ENCODE measurements around the gene RIT2. TPM values are rescaled to one million over a fixed set of nuclear protein-coding genes. Genes with fewer than 3 reads are reported as not detected.
A peak's percentile ranks its signal among the peaks of the same experiment; 100 is the strongest.
"Not testable (repeated sequence)": the region's sequence is repeated elsewhere in the genome, so short reads cannot be mapped to it uniquely, and the experiment has no call there.

The RIT2 gene
- total RNA-seq, 1 experiment from 2014 or later, result not detected

DNA sequence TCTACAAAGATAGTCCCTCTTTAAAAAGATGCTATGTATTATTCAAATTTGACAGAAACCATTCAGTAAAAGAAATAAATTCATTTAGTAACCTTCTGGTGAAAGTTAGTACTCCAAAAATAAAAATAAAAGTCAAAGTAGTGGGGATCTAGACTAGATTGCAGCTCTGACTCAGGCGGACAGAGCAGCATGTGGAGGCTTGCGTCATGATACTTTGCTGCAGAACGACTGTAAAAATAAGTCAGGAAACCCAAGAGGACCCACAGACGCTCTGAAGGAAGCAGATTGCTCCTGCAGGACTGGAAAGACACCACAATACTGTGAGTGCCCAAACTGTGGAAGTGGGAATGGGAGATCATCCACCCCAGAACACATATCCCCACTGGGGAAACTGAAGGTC lies 301.9 kb downstream of the RIT2 start:
- no peak overlapping the region for H3K4me3 ChIP-seq
- H3K4me1 ChIP-seq (replicated peaks), result no peaks in the 10 kb centered on the region
- H3K9me3 ChIP-seq (replicated peaks), result no peaks in the 10 kb centered on the region
- peaks cover 4% of the 10 kb centered on the region; the same call in 1 of the 2 replicates for H3K27me3 ChIP-seq (replicated peaks)
- no peak for DNase-seq (ENCODE audit: low read depth in 1 of 2, low spot score in 2 of 2)
- H3K36me3 ChIP-seq, result no peaks in the 10 kb centered on the region
- H3K27ac ChIP-seq, result no peak overlapping the region

DNA sequence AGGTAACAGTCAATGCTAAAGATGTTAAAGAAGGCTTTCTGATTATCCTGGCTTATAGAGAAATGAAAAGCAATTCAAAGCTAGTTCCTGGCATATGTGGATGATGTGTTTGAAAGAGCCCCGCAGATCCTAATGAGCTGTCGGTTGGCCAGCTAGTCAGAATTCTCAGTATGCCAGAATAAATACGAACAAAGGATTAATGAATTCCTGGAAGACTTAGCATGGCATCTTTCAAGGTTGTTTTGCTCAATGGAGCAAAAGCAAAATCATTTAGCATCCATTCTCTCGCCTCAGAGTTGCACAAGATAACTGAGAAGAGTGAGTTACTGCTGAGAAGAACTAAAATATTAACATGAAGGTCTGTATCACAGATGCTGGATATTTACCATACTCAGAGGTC lies 307.6 kb downstream of the RIT2 start:
- Histone ChIP-seq H3K27ac (no peak overlapping the region), H3K36me3 (no peaks in the 10 kb centered on the region), H3K4me1 (replicated peaks) (no peaks in the 10 kb centered on the region), H3K27me3 (replicated peaks) (peaks cover 4% of the 10 kb centered on the region), H3K9me3 (replicated peaks) (no peaks in the 10 kb centered on the region), H3K4me3 (no peak overlapping the region)
- DNase-seq (ENCODE audit: low read depth in 1 of 2, low spot score in 2 of 2), result no peak

DNA sequence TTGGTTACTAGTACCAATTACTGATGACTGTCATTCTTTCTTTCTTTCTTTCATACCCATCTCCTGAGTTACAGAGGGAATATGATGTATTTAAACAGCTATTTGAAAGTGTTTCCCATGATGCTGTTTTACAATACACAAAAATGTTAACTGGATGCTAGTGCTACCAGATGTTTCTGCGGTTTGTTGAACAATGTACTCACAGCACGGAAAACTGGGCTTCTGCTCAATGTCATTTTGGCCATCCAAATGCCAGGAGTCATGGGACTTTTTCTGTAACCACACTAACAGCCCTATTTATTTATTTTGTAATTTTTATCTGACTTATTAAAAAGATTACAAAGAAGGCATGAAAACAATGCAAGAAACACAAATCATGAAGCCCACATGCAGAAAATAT lies 313.8 kb downstream of the RIT2 start:
- Histone ChIP-seq H3K4me3 (no peak overlapping the region), H3K9me3 (replicated peaks) (no peaks in the 10 kb centered on the region), H3K27ac (peak overlapping the region; percentile 14), H3K27me3 (replicated peaks) (no peaks in the 10 kb centered on the region), H3K4me1 (replicated peaks) (no peaks in the 10 kb centered on the region), H3K36me3 (no peaks in the 10 kb centered on the region)
- DNase-seq (ENCODE audit: low read depth in 1 of 2, low spot score in 2 of 2), result peak in 1 of 2 experiments; percentile 28

DNA sequence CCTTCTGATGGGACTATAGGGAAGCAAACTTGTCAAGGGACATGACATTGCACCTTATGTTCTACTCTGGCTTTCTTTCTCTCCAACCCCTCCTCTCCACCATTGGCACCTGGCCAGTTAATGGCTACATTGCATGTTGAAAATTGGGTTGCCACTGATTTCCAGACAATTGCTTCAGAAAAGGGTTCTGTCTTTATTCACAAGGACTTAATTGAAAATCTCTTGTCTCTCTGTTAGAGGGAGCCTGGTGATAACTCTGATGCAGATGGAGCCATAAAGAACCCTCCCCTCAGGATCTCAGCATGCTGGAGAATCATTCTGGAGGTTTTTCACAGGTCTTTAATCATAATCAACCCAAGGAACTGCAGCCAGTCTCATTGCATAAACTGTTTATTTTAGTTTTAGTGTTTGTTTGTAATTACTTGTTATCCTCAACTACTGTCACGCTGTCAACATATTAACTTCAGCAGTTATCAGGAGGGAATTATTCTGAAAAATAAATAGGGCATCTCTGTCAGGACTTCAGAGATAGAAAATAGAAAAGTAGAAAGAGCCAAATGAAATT lies 316.8 kb downstream of the RIT2 start:
- H3K4me3 ChIP-seq, result no peak overlapping the region
- H3K36me3 ChIP-seq, result no peaks in the 10 kb centered on the region
- no peak for DNase-seq (ENCODE audit: low read depth in 1 of 2, low spot score in 2 of 2)
- no peaks in the 10 kb centered on the region for H3K27me3 ChIP-seq (replicated peaks)
- H3K4me1 ChIP-seq (replicated peaks), result no peaks in the 10 kb centered on the region
- no peaks in the 10 kb centered on the region for H3K9me3 ChIP-seq (replicated peaks)
- H3K27ac ChIP-seq, result no peak overlapping the region

DNA sequence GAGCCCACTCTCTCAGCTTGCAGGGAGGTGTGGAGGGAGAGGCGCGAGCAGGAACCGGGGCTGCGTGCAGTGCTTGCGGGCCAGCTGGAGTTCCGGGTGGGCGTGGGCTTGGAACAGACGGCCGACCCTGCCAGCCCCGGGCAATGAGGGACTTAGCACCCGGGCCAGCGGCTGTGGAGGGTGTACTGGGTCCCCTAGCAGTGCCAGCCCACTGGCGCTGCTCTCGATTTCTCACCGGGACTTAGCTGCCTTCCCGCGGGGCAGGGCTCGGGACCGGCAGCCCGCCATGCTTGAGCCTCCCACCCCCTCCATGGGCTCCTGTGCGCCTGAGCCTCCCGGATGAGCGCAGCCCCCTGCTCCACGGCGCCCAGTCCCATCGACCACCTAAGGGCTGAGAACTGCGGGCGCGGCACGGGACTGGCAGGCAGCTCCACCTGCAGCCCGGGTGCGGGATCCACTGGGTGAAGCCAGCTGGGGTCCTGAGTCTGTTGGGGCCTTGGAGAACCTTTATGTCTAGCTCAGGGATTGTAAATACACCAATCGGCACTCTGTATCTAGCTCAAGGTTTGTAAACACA lies 320.2 kb downstream of the RIT2 start:
- not testable (repeated sequence) for H3K27ac ChIP-seq; DNase-seq (ENCODE audit: low read depth in 1 of 2, low spot score in 2 of 2); H3K27me3 ChIP-seq (replicated peaks); H3K4me1 ChIP-seq (replicated peaks); H3K9me3 ChIP-seq (replicated peaks); H3K4me3 ChIP-seq; H3K36me3 ChIP-seq

DNA sequence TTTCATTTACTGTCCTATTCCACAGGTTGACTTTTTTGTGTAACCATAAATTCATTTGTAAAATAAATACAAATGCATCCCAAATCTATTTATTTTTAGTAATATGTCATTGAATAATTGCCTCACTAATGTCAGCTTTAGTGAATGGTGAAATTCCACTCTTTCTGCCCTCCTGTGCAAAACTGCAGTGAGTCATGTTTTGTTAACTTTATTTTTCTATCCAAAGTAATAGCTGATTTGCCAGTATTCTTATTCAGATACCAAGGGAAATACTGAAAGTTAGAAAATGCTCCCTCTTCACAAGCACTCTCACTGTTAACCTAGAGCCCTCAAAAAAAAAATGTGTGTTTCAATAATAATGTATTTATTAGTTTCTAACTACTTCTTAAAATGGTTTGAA lies 322.8 kb downstream of the RIT2 start:
- Histone ChIP-seq H3K27ac (no peak overlapping the region), H3K9me3 (replicated peaks) (no peaks in the 10 kb centered on the region), H3K4me1 (replicated peaks) (no peaks in the 10 kb centered on the region), H3K27me3 (replicated peaks) (no peaks in the 10 kb centered on the region), H3K4me3 (no peak overlapping the region), H3K36me3 (no peaks in the 10 kb centered on the region)
- no peak for DNase-seq (ENCODE audit: low read depth in 1 of 2, low spot score in 2 of 2)

DNA sequence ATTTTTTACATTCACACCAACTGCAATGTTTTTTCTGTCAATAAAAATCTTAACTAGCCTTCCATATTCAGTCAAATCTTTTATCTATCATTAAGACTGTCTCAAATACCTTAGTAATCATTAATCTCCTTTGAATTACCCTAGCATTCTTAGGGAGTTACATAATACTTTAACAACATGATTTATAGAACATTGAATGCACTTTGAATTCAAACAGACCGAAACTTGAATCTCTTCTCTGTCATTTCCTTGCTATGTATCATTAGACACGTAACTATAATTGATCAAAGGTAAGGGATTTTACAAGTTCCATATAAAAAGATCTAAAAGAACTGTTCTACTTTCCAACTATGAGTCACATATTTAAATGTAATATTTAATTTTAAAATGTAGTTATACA lies 330.9 kb downstream of the RIT2 start:
- no peak overlapping the region for H3K4me3 ChIP-seq

DNA sequence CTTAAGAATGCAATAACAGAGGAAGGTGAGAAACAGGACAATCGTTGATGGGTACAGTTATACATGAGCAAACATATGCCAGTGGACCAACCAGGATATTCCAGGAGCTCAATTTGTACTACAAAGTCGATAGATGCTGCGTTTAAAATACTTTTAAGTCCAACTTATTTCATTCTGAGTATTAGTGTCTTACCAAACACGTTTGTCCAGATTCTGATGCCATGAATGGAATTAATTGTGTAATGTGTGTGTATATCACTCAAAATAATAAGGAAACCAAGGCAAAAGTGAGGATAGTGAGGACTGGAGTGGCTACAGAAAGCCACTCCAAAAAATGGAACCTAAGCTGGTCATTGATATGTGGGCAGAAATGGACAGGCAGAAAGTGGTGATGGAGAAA lies 332.6 kb downstream of the RIT2 start:
- Histone ChIP-seq H3K4me3 (no peak overlapping the region), H3K36me3 (no peaks in the 10 kb centered on the region), H3K27me3 (replicated peaks) (0 out of 2 replicates have a peak, but pooled peaks cover 2% of the 10 kb centered on the region), H3K27ac (no peak overlapping the region), H3K9me3 (replicated peaks) (no peaks in the 10 kb centered on the region), H3K4me1 (replicated peaks) (no peaks in the 10 kb centered on the region)
- DNase-seq (ENCODE audit: low read depth in 1 of 2, low spot score in 2 of 2), result no peak

More for the DNA sequence above, 330.9 kb downstream of the RIT2 start:
- Histone ChIP-seq H3K9me3 (replicated peaks) (no peaks in the 10 kb centered on the region), H3K27ac (no peak overlapping the region), H3K4me1 (replicated peaks) (no peaks in the 10 kb centered on the region), H3K27me3 (replicated peaks) (0 out of 2 replicates have a peak, but pooled peaks cover 2% of the 10 kb centered on the region), H3K36me3 (no peaks in the 10 kb centered on the region)
- DNase-seq (ENCODE audit: low read depth in 1 of 2, low spot score in 2 of 2), result no peak

DNA sequence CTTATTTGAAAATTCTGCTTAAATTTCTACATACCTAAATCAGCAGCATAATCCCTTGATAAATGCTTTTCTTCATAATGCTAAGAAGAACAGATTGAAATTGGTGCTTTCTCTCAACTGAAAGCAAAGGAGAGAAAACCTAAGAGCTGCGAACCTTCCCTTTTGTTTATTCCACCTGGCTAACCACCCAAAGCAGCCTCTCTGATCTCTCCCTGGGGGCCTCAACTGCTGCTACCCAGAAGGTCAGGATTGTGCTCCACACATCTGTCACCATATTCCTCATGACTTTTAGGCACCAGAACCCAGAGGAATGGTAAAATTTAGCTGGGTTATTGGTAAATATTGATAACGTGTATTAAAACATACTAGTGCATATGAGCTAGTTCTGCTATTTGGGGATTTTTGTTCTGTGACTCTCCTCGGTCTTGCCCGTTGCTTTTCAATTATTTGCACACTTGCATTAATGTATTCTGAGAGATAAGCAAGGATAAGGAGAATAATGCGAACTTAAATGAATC lies 334.1 kb downstream of the RIT2 start:
- 0 out of 2 replicates have a peak, but pooled peaks cover 2% of the 10 kb centered on the region for H3K27me3 ChIP-seq (replicated peaks)
- no peak for DNase-seq (ENCODE audit: low read depth in 1 of 2, low spot score in 2 of 2)
- no peaks in the 10 kb centered on the region for H3K9me3 ChIP-seq (replicated peaks)
- H3K4me3 ChIP-seq, result no peak overlapping the region
- no peak overlapping the region for H3K27ac ChIP-seq
- H3K36me3 ChIP-seq, result no peaks in the 10 kb centered on the region
- H3K4me1 ChIP-seq (replicated peaks), result no peaks in the 10 kb centered on the region

DNA sequence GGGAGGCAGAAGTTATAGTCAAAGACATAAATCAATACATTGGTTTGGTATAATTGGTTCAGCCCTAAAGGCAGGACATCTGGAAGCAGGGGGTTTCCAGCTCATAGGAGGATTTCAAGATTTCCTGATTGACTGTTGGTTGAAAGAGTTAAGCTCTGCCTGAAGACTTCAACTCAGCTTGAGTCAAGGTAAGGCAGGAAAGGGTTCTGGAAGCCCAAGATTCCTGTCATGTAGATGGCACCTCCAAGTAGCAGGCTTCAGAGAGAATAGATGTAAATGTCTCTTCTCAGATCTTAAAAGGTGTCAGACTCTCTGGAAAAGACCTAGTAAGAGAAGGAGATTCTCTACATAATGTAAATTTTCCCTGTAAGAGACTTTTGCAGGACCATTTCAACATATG lies 335.3 kb downstream of the RIT2 start:
- no peak for DNase-seq (ENCODE audit: low read depth in 1 of 2, low spot score in 2 of 2)
- no peaks in the 10 kb centered on the region for H3K9me3 ChIP-seq (replicated peaks)
- no peak overlapping the region for H3K4me3 ChIP-seq
- no peaks in the 10 kb centered on the region for H3K36me3 ChIP-seq
- H3K27ac ChIP-seq, result no peak overlapping the region
- no peaks in the 10 kb centered on the region for H3K27me3 ChIP-seq (replicated peaks)
- H3K4me1 ChIP-seq (replicated peaks), result no peaks in the 10 kb centered on the region

DNA sequence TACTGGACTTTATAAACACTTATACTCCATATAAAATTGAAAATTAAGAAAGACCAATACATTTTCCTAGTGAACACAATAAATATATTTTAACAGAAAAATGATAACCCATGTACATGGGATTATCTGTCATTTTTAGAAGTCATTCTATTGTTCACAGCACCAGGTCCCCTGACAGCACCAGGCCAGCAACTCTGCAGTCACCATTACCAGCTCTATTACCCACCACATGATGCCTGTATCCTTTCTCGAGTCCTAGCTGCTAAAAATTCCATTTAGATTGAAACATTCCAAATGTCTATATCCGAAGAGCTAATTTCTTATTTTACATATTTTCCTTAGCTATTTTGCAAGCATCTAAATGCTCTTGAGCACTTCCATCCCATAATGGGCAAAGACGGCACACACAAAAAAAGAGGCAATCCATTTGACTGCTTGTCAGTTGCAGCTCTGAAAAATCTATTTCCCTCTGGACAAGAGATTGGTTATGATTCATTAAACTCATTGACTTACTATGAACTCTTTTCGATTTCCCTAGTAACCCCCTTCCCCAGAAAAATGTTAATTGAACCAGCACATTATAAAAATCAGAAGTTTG lies 336.9 kb downstream of the RIT2 start:
- Histone ChIP-seq H3K4me3 (no peak overlapping the region), H3K4me1 (replicated peaks) (no peaks in the 10 kb centered on the region), H3K27ac (no peak overlapping the region), H3K9me3 (replicated peaks) (no peaks in the 10 kb centered on the region), H3K36me3 (no peaks in the 10 kb centered on the region), H3K27me3 (replicated peaks) (no peaks in the 10 kb centered on the region)
- no peak for DNase-seq (ENCODE audit: low read depth in 1 of 2, low spot score in 2 of 2)

DNA sequence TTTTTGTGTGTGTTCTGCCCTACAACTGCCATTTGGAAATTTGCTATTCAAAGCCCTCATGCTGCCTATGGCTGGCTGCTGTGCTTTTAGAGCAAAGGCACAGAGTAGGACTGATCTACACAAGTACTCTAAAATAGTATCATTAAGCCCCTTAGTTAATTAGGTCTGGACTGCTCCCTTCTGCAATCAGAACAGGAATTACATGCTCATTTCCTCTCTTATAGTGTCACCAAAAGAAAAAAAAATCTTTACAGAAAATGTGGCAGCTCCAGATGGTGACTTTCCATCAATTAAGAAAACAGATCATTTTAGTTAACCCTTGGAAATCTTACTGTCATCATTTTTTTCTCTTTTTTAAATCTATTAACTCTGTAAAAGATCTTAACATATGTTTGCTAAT lies 337.5 kb downstream of the RIT2 start:
- Histone ChIP-seq H3K27me3 (replicated peaks) (no peaks in the 10 kb centered on the region), H3K27ac (no peak overlapping the region), H3K36me3 (no peaks in the 10 kb centered on the region), H3K9me3 (replicated peaks) (no peaks in the 10 kb centered on the region), H3K4me1 (replicated peaks) (no peaks in the 10 kb centered on the region), H3K4me3 (no peak overlapping the region)
- no peak for DNase-seq (ENCODE audit: low read depth in 1 of 2, low spot score in 2 of 2)

DNA sequence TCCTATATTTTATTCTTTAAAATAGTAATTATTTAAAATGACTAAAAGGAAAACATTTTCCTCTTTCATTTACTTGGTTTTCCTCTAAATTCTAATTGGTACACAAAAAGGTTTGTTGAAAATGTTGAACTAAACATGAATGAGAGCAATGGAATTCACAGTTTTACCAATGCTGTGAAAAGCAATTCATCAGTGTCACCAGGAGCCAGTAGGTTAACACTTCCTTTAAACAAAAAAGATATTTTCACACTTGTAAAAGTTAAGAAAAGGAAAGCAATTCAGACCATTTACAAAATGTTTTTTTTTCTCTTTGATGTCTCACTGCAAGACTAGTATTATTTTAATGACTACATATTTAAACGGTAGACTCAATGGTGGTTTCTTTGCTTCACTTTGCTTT lies 341.6 kb downstream of the RIT2 start:
- Histone ChIP-seq H3K36me3 (no peaks in the 10 kb centered on the region), H3K4me1 (replicated peaks) (no peaks in the 10 kb centered on the region), H3K4me3 (no peak overlapping the region), H3K27me3 (replicated peaks) (no peaks in the 10 kb centered on the region), H3K9me3 (replicated peaks) (no peaks in the 10 kb centered on the region), H3K27ac (no peak overlapping the region)
- no peak for DNase-seq (ENCODE audit: low read depth in 1 of 2, low spot score in 2 of 2)

DNA sequence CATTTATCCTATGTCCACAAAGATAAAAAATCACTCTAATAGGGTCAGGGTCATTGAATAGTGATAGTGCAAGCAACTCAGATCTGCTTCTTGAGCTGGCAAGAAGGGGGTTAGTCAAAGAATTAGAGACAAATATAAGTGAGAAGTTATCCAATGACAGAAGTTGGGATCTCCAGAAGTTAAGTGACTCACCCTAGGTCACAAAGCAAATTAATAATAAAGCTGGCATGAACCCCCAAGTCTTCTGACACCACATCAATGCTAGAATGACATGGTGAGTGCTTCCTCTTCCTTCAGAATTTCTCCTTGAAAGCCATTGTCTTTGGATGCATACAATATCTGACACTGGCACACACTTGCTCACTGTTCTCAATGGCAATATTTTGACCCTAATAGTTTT lies 343.5 kb downstream of the RIT2 start:
- H3K4me3 ChIP-seq, result no peak overlapping the region
- no peaks in the 10 kb centered on the region for H3K27me3 ChIP-seq (replicated peaks)
- H3K27ac ChIP-seq, result no peak overlapping the region
- H3K4me1 ChIP-seq (replicated peaks), result no peaks in the 10 kb centered on the region
- no peaks in the 10 kb centered on the region for H3K36me3 ChIP-seq
- no peaks in the 10 kb centered on the region for H3K9me3 ChIP-seq (replicated peaks)
- no peak for DNase-seq (ENCODE audit: low read depth in 1 of 2, low spot score in 2 of 2)

Data from SJSA1 (cell line).